SU-DHL-6 (cell line): ENCODE results near the gene CDKN1B.

Source experiments
- H2AFZ ChIP-seq: fragments of 200-600 bp; sonication (generic); 2 replicates; pipeline ENCODE4 v1.6.1; 2014; ENCODE audit warnings: low read depth, mild to moderate bottlenecking, moderate library complexity, mixed read lengths, antibody characterized with exemption, low read length; ENCODE audit not compliant: severe bottlenecking
- H3F3A ChIP-seq: fragments of 200-600 bp; shearing (Covaris generic); 2 replicates; pipeline ENCODE4 v1.6.0; 2016; ENCODE audit warnings: antibody characterized with exemption, mild to moderate bottlenecking; ENCODE audit not compliant: insufficient read depth
- H3K27ac ChIP-seq: fragments of 200-600 bp; sonication (generic); 2 replicates; pipeline ENCODE4 v1.5.1; 2016; ENCODE audit warnings: low read depth, mild to moderate bottlenecking, low read length, moderate library complexity, mixed read lengths
- H3K27me3 ChIP-seq: fragments of 200-600 bp; sonication (generic), shearing (Covaris generic); 2 replicates; pipeline ENCODE4 v1.6.0; 2014; ENCODE audit warnings: mild to moderate bottlenecking, low read length
- H3K36me3 ChIP-seq: fragments of 200-600 bp; sonication (generic); 2 replicates; pipeline ENCODE4 v1.6.1; 2014; ENCODE audit warnings: mild to moderate bottlenecking, low read length, mixed read lengths
- H3K4me2 ChIP-seq: fragments of 300-600, 200-600 bp; shearing (Covaris generic), sonication (generic); 2 replicates; pipeline ENCODE4 v1.6.0; 2014; ENCODE audit warnings: low read length, low read depth, mild to moderate bottlenecking; ENCODE audit not compliant: poor library complexity, severe bottlenecking
- H3K4me3 ChIP-seq: fragments of 200-600 bp; sonication (generic); 2 replicates; pipeline ENCODE4 v1.5.1; 2014; ENCODE audit warnings: antibody characterized with exemption, low read length, mild to moderate bottlenecking, mixed read lengths; ENCODE audit not compliant: insufficient read depth, poor library complexity, severe bottlenecking
- H3K79me2 ChIP-seq: fragments of 200-600 bp; sonication (generic); 2 replicates; pipeline ENCODE4 v1.6.1; 2014; ENCODE audit warnings: mild to moderate bottlenecking, low read length, moderate library complexity; ENCODE audit not compliant: insufficient read depth
- H3K9ac ChIP-seq: fragments of 200-600 bp; sonication (generic); 2 replicates; pipeline ENCODE4 v1.7.0; 2014; ENCODE audit warnings: mild to moderate bottlenecking, low read length
- H3K9me2 ChIP-seq: fragments of 200-600 bp; sonication (generic); replicated peaks from 2 replicates; pipeline ENCODE4 v1.6.1; 2014; ENCODE audit warnings: low read length; ENCODE audit not compliant: insufficient read depth
- H3K9me3 ChIP-seq: fragments of 200-600 bp; sonication (generic); 2 replicates; pipeline ENCODE4 v1.6.1; 2014; ENCODE audit warnings: low read length, mixed read lengths; ENCODE audit not compliant: insufficient read depth
- H4K20me1 ChIP-seq: fragments of 200-600 bp; sonication (generic); 2 replicates; pipeline ENCODE4 v1.6.1; 2014; ENCODE audit warnings: low read depth, mild to moderate bottlenecking, antibody characterized with exemption, low read length, moderate library complexity, mixed read lengths
- EZH2phosphoT487 ChIP-seq: fragments of 200-600 bp; sonication (generic), shearing (Covaris generic); conservative IDR thresholded peaks from 2 replicates; pipeline ENCODE4 v1.6.1; 2018; ENCODE audit warnings: mild to moderate bottlenecking, antibody characterized with exemption, low read length, moderate library complexity, mixed read lengths
- TF ChIP-seq, protein P1 (sequence below): fragments of 200-600 bp; sonication (generic); IDR thresholded peaks from one replicate; pipeline ENCODE4 v1.5.1; 2017; ENCODE audit warnings: antibody characterized with exemption, mild to moderate bottlenecking, low read length, moderate library complexity; ENCODE audit not compliant: insufficient read depth, poor library complexity, severe bottlenecking

Gene CDKN1B

DNA sequence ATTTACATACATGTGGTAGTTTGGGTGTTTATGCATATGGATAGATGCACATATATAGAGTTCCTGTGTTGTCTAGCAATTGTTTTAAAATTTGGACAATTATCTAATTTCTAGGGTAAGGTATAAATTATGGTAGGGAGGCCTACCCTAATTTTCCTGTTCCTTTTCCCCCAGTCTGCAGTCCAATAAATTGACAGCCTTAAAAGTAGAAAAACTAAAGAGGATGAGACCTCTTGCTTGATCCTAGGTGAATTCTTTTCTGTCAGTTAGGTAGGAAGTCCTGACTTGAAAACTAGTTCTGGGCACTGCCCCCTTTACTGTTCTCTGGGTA lies 2.1 kb upstream of the CDKN1B start:
- Histone ChIP-seq H3K9ac (no peak overlapping the region), H2AFZ (no peak overlapping the region), H3K27ac (no peak overlapping the region), H3K4me2 (peak overlapping the region; percentile 89), H3K9me2 (no peaks in the 10 kb centered on the region), H3F3A (peaks cover 11% of the 10 kb centered on the region), H3K36me3 (peaks cover 8% of the 10 kb centered on the region; the same call in 1 of the 2 replicates), H4K20me1 (peaks cover 4% of the 10 kb centered on the region; the same call in 1 of the 2 replicates), H3K4me3 (no peak overlapping the region), H3K27me3 (no peaks in the 10 kb centered on the region), H3K9me3 (no peaks in the 10 kb centered on the region), H3K79me2 (peaks cover 19% of the 10 kb centered on the region; the same call in 1 of the 2 replicates)
- no peak for TF ChIP-seq EZH2phosphoT487
- TF ChIP-seq, protein P1, sequence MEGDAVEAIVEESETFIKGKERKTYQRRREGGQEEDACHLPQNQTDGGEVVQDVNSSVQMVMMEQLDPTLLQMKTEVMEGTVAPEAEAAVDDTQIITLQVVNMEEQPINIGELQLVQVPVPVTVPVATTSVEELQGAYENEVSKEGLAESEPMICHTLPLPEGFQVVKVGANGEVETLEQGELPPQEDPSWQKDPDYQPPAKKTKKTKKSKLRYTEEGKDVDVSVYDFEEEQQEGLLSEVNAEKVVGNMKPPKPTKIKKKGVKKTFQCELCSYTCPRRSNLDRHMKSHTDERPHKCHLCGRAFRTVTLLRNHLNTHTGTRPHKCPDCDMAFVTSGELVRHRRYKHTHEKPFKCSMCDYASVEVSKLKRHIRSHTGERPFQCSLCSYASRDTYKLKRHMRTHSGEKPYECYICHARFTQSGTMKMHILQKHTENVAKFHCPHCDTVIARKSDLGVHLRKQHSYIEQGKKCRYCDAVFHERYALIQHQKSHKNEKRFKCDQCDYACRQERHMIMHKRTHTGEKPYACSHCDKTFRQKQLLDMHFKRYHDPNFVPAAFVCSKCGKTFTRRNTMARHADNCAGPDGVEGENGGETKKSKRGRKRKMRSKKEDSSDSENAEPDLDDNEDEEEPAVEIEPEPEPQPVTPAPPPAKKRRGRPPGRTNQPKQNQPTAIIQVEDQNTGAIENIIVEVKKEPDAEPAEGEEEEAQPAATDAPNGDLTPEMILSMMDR = no peak

DNA sequence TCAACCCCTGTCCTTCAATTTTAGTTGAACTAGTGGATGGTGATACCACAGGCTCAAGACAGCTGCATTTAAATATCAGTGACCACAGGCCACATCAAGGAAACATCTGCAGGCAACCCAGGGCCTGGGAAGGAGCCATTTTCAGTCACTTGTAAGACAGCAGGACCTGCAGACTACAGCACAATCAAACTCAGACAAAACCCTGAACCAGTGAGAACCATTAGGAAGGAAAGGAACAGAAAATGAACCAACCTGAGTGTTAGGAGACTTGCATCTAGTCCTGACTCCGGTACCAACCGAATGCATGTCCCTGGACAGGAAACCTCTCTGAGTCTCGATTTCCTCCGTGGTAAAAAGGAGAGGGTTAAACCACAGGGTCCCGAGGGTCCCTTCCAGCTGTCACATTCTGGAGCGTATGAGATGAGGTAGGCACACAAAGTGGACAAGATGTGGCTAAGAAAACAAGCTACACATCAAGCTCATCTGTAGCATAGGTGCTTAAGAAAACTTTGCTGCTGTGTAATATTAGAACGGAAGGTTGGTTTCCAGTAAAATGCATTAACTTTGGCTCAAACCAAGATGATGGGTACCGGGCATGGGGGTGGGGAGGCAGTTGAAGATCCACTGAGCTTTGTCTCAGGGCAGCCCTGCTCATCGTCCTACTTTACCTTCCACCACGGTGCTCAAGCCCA lies 1.6 kb upstream of the CDKN1B start:
- peak overlapping the region; percentile 55; the same call in 1 of the 2 replicates for H3K27ac ChIP-seq
- peaks cover 19% of the 10 kb centered on the region; the same call in 1 of the 2 replicates for H3K79me2 ChIP-seq
- H3K9ac ChIP-seq = peak overlapping the region; percentile 88; the same call in 1 of the 2 replicates
- no peak overlapping the region for H2AFZ ChIP-seq
- no peak overlapping the region for H3K4me3 ChIP-seq
- peaks cover 4% of the 10 kb centered on the region; the same call in 1 of the 2 replicates for H4K20me1 ChIP-seq
- H3K36me3 ChIP-seq = peaks cover 13% of the 10 kb centered on the region; the same call in 1 of the 2 replicates
- no peaks in the 10 kb centered on the region for H3K27me3 ChIP-seq
- H3F3A ChIP-seq = peaks cover 11% of the 10 kb centered on the region
- no peaks in the 10 kb centered on the region for H3K9me3 ChIP-seq
- H3K9me2 ChIP-seq = no peaks in the 10 kb centered on the region
- TF ChIP-seq EZH2phosphoT487 = no peak
- TF ChIP-seq, protein P1 = no peak
- H3K4me2 ChIP-seq = peak overlapping the region; percentile 89

DNA sequence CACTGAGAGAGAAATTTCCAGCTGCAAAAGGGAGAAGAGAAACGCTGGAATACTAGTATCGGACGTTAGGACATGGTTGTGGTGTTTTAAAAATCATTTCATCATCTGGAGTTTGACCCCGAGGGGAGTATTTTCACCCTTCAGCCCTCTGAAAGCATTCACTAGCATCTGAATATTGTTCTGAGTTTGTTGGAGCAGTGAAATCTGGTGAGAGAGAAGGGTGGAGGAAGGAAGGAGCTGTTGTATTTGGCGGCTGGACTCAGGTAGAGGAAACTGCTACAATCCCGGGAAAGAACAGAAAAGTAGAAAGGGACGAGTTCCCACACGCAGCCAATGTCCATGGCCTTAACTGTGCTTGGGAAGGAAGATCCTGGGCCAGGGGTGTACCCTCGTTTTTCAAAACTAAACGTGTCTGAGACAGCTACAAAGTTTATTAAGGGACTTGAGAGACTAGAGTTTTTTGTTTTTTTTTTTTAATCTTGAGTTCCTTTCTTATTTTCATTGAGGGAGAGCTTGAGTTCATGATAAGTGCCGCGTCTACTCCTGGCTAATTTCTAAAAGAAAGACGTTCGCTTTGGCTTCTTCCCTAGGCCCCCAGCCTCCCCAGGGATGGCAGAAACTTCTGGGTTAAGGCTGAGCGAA lies 896 bp upstream of the CDKN1B start:
- peak overlapping the region; percentile 64 for H2AFZ ChIP-seq
- H3K4me3 ChIP-seq = peak overlapping the region; percentile 88
- H3K9me2 ChIP-seq = no peaks in the 10 kb centered on the region
- TF ChIP-seq, protein P1 = no peak
- TF ChIP-seq EZH2phosphoT487 = no peak
- H3K9me3 ChIP-seq = no peaks in the 10 kb centered on the region
- H3F3A ChIP-seq = peaks cover 11% of the 10 kb centered on the region
- peaks cover 4% of the 10 kb centered on the region; the same call in 1 of the 2 replicates for H4K20me1 ChIP-seq
- peaks cover 19% of the 10 kb centered on the region; the same call in 1 of the 2 replicates for H3K79me2 ChIP-seq
- peak overlapping the region; percentile 55 for H3K27ac ChIP-seq
- peaks cover 17% of the 10 kb centered on the region; the same call in 1 of the 2 replicates for H3K36me3 ChIP-seq
- H3K27me3 ChIP-seq = no peaks in the 10 kb centered on the region
- H3K4me2 ChIP-seq = peak overlapping the region; percentile 89
- H3K9ac ChIP-seq = peak overlapping the region; percentile 88
